Measurements from ENCODE around the gene GDA.

GDA gene

GRCh38 chr9:72199238-72199637 lies 50.0 kb downstream of the GDA start:
- H3K4me3 ChIP-seq (ENCODE audit: low read depth, low read length), result no peak overlapping the region
- no peak for TF ChIP-seq CTCF (IDR thresholded peaks at IDR 0.05; ENCODE audit: control insufficient read depth, extremely low read depth, insufficient read depth)
- DNase-seq (ENCODE audit: low read depth), result no peak

- no peak for TF ChIP-seq CTCF (IDR thresholded peaks at IDR 0.05; ENCODE audit: control insufficient read depth, extremely low read depth, insufficient read depth)
- no peak for DNase-seq (ENCODE audit: low read depth)
- H3K4me3 ChIP-seq (ENCODE audit: low read depth, low read length), result no peak overlapping the region
Measured at GRCh38 chr9:72200452-72200851, 51.2 kb downstream of the GDA start.

GRCh38 chr9:72202009-72202408 lies 52.8 kb downstream of the GDA start:
- DNase-seq (ENCODE audit: low read depth), result no peak
- no peak overlapping the region for H3K4me3 ChIP-seq (ENCODE audit: low read depth, low read length)
- TF ChIP-seq CTCF (IDR thresholded peaks at IDR 0.05; ENCODE audit: control insufficient read depth, extremely low read depth, insufficient read depth), result no peak

GRCh38 chr9:72203205-72203803 lies 54.1 kb downstream of the GDA start:
- peak; percentile 13 for DNase-seq (ENCODE audit: low read depth)
- no peak overlapping the region for H3K4me3 ChIP-seq (ENCODE audit: low read depth, low read length)
- TF ChIP-seq CTCF (IDR thresholded peaks at IDR 0.05; ENCODE audit: control insufficient read depth, extremely low read depth, insufficient read depth), result peak; percentile 80

- H3K4me3 ChIP-seq (ENCODE audit: low read depth, low read length), result no peak overlapping the region
- no peak for DNase-seq (ENCODE audit: low read depth)
- no peak for TF ChIP-seq CTCF (IDR thresholded peaks at IDR 0.05; ENCODE audit: control insufficient read depth, extremely low read depth, insufficient read depth)
Measured at GRCh38 chr9:72204062-72204461, 54.8 kb downstream of the GDA start.

- no peak for DNase-seq (ENCODE audit: low read depth)
- no peak for TF ChIP-seq CTCF (IDR thresholded peaks at IDR 0.05; ENCODE audit: control insufficient read depth, extremely low read depth, insufficient read depth)
- H3K4me3 ChIP-seq (ENCODE audit: low read depth, low read length), result no peak overlapping the region
Measured at GRCh38 chr9:72205513-72205912, 56.3 kb downstream of the GDA start.

GRCh38 chr9:72207278-72207677 lies 58.0 kb downstream of the GDA start:
- TF ChIP-seq CTCF (IDR thresholded peaks at IDR 0.05; ENCODE audit: control insufficient read depth, extremely low read depth, insufficient read depth), result no peak
- no peak overlapping the region for H3K4me3 ChIP-seq (ENCODE audit: low read depth, low read length)
- DNase-seq (ENCODE audit: low read depth), result no peak

Measured in LNCaP clone FGC (cell line).